OCI-LY1 (cell line): ENCODE measurements around the gene PLPP7.

Experiments
- H2AFZ ChIP-seq: fragments of 200-600 bp; sonication (generic), shearing (Covaris generic); 2 replicates; pipeline ENCODE4 v1.6.0; 2014; ENCODE audit warnings: antibody characterized with exemption, mild to moderate bottlenecking, low read length
- H3F3A ChIP-seq: fragments of 200-600 bp; sonication (generic), shearing (Covaris generic); 2 replicates; pipeline ENCODE4 v1.6.0; 2014; ENCODE audit warnings: mild to moderate bottlenecking, antibody characterized with exemption, low read length, moderate library complexity; ENCODE audit not compliant: insufficient read depth
- H3K27ac ChIP-seq: fragments of 200-600 bp; sonication (generic); 2 replicates; pipeline ENCODE4 v1.5.1; 2014; ENCODE audit warnings: low read length, mixed run types, mild to moderate bottlenecking, low read depth; ENCODE audit not compliant: poor library complexity, severe bottlenecking
- H3K27me3 ChIP-seq: fragments of 200-600 bp; sonication (generic); 2 replicates; pipeline ENCODE4 v1.6.0; 2014; ENCODE audit warnings: antibody characterized with exemption, mild to moderate bottlenecking, low read length, moderate library complexity; ENCODE audit not compliant: insufficient read depth
- H3K36me3 ChIP-seq: fragments of 200-600 bp; sonication (generic); 2 replicates; pipeline ENCODE4 v1.6.1; 2014; ENCODE audit warnings: mild to moderate bottlenecking, antibody characterized with exemption, low read length, moderate library complexity, mixed read lengths; ENCODE audit not compliant: insufficient read depth
- H3K4me1 ChIP-seq: fragments of 200-600 bp; sonication (generic); 2 replicates; pipeline ENCODE4 v1.5.1; 2014; ENCODE audit warnings: mild to moderate bottlenecking, low read length, moderate library complexity; ENCODE audit not compliant: insufficient read depth, severe bottlenecking
- H3K4me2 ChIP-seq: fragments of 200-600 bp; sonication (generic), shearing (Covaris generic); 2 replicates; pipeline ENCODE4 v1.6.1; 2014; ENCODE audit warnings: low read length
- H3K4me3 ChIP-seq: fragments of 200-600 bp; sonication (generic); 2 replicates; pipeline ENCODE4 v1.5.1; 2014; ENCODE audit warnings: low read length, low read depth, mild to moderate bottlenecking, mixed read lengths; ENCODE audit not compliant: poor library complexity, severe bottlenecking
- H3K79me2 ChIP-seq: fragments of 200-600 bp; shearing (Covaris generic); 2 replicates; pipeline ENCODE4 v1.6.1; 2016; ENCODE audit warnings: mixed run types, low read length, mixed read lengths; ENCODE audit not compliant: insufficient read depth
- H3K9ac ChIP-seq: fragments of 200-600 bp; sonication (generic), shearing (Covaris generic); 2 replicates; pipeline ENCODE4 v1.6.1; 2014; ENCODE audit warnings: mild to moderate bottlenecking, low read length, mixed read lengths
- H3K9me2 ChIP-seq: fragments of 200-600 bp; sonication (generic), shearing (Covaris generic); 2 replicates; pipeline ENCODE4 v1.6.1; 2014; ENCODE audit warnings: low read depth, mild to moderate bottlenecking, low read length, mixed read lengths
- H3K9me3 ChIP-seq: fragments of 200-600 bp; shearing (Covaris generic); 2 replicates; pipeline ENCODE4 v1.6.1; 2014; ENCODE audit warnings: low read length, mixed read lengths
- H4K20me1 ChIP-seq: fragments of 200-600 bp; sonication (generic), shearing (Covaris generic); 2 replicates; pipeline ENCODE4 v1.6.0; 2016; ENCODE audit warnings: mild to moderate bottlenecking, low read length; ENCODE audit not compliant: insufficient read depth
- CTCF ChIP-seq: fragments of 200-600 bp; sonication (generic), shearing (Covaris generic); IDR thresholded peaks from 2 replicates; pipeline ENCODE4 v1.5.1; 2017; ENCODE audit warnings: mild to moderate bottlenecking, antibody characterized with exemption, low read length, moderate library complexity, mixed read lengths
- EZH2 ChIP-seq: fragments of 200-600 bp; sonication (generic), shearing (Covaris generic); IDR thresholded peaks from 2 replicates; pipeline ENCODE4 v1.8.0; 2017; ENCODE audit warnings: borderline replicate concordance, mixed run types, mild to moderate bottlenecking, antibody characterized with exemption, low read length, moderate library complexity, mixed read lengths

The PLPP7 gene

GRCh38 chr9:131297903-131298302, 8.4 kb downstream of the PLPP7 start:
- Histone ChIP-seq H3K27ac (no peak overlapping the region), H3K9me2 (no peaks in the 10 kb centered on the region), H2AFZ (no peak overlapping the region), H3K9me3 (no peaks in the 10 kb centered on the region), H3K4me3 (no peak overlapping the region), H3K4me1 (no peaks in the 10 kb centered on the region), H3K27me3 (no peaks in the 10 kb centered on the region; the same call in 1 of the 2 replicates), H3K36me3 (no peaks in the 10 kb centered on the region), H3K9ac (no peak overlapping the region), H3K79me2 (no peaks in the 10 kb centered on the region), H3F3A (no peaks in the 10 kb centered on the region), H3K4me2 (no peak overlapping the region), H4K20me1 (no peaks in the 10 kb centered on the region)
- no peak for TF ChIP-seq CTCF
- no peak for TF ChIP-seq EZH2

- Histone ChIP-seq H3K9me3 (no peaks in the 10 kb centered on the region), H2AFZ (no peak overlapping the region), H3K4me3 (no peak overlapping the region), H3K4me2 (no peak overlapping the region), H3K79me2 (no peaks in the 10 kb centered on the region), H3K27ac (no peak overlapping the region), H3F3A (no peaks in the 10 kb centered on the region), H4K20me1 (no peaks in the 10 kb centered on the region), H3K9ac (no peak overlapping the region), H3K36me3 (no peaks in the 10 kb centered on the region), H3K9me2 (no peaks in the 10 kb centered on the region), H3K27me3 (no peaks in the 10 kb centered on the region; the same call in 1 of the 2 replicates), H3K4me1 (no peaks in the 10 kb centered on the region)
- TF ChIP-seq EZH2, result no peak
These were observed 8.8 kb downstream of the PLPP7 start for GRCh38 chr9:131298341-131298740.

- H3K9ac ChIP-seq, result no peak overlapping the region
- TF ChIP-seq EZH2 (no peak), CTCF (no peak)
- no peak overlapping the region for H3K4me2 ChIP-seq
- no peaks in the 10 kb centered on the region for H3F3A ChIP-seq
- no peaks in the 10 kb centered on the region for H3K9me3 ChIP-seq
- H3K4me1 ChIP-seq, result no peaks in the 10 kb centered on the region
- no peak overlapping the region for H2AFZ ChIP-seq
- no peaks in the 10 kb centered on the region for H3K79me2 ChIP-seq
- no peaks in the 10 kb centered on the region; the same call in 1 of the 2 replicates for H3K27me3 ChIP-seq
- H4K20me1 ChIP-seq, result no peaks in the 10 kb centered on the region
- no peak overlapping the region for H3K27ac ChIP-seq
- no peaks in the 10 kb centered on the region for H3K9me2 ChIP-seq
- no peaks in the 10 kb centered on the region for H3K36me3 ChIP-seq
- H3K4me3 ChIP-seq, result no peak overlapping the region
These were observed 9.3 kb downstream of the PLPP7 start for GRCh38 chr9:131298816-131299215.

GRCh38 chr9:131299346-131299960, 9.9 kb downstream of the PLPP7 start:
- Histone ChIP-seq H3K9ac (no peak overlapping the region), H3K27ac (no peak overlapping the region), H3K36me3 (no peaks in the 10 kb centered on the region), H3K9me2 (no peaks in the 10 kb centered on the region), H3K4me3 (no peak overlapping the region), H4K20me1 (no peaks in the 10 kb centered on the region), H3K9me3 (no peaks in the 10 kb centered on the region), H3K79me2 (no peaks in the 10 kb centered on the region), H3F3A (no peaks in the 10 kb centered on the region), H3K27me3 (no peaks in the 10 kb centered on the region; the same call in 1 of the 2 replicates), H3K4me2 (no peak overlapping the region), H3K4me1 (no peaks in the 10 kb centered on the region), H2AFZ (no peak overlapping the region)
- TF ChIP-seq EZH2, result no peak
